SK-N-SH treated with all-trans-retinoic acid at 6 μM for 48 hours (cell line): Measurements from ENCODE around the gene NUP54.

Experiments
- TF ChIP-seq, protein P1 (sequence below): fragments of 250-450 bp; sonication (Bioruptor Pico); IDR thresholded peaks from 2 replicates; pipeline ENCODE4 v1.5.0; 2020; ENCODE audit warnings: mild to moderate bottlenecking, moderate library complexity

The NUP54 gene

DNA sequence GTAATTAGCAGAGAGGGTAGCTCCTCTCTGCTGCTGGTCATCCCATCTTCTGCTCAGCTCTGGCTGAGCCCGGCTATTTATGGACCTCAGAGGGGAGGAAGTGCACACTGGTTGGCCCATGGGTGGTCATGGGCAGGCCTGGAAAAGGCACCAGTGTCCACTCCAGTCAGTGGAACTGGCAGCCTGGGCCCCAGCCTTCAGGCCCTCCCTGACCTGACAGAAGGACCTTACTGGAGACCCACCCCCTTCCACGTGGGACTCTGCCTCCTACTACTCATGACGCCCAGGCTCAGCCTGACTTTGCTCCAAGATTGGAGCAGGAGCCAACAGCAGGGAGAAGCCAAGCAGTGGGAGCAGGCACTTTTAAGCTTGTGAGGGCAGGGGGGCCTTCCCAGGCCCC, 81.7 kb downstream of the NUP54 start (continued):
- TF ChIP-seq, protein P1, sequence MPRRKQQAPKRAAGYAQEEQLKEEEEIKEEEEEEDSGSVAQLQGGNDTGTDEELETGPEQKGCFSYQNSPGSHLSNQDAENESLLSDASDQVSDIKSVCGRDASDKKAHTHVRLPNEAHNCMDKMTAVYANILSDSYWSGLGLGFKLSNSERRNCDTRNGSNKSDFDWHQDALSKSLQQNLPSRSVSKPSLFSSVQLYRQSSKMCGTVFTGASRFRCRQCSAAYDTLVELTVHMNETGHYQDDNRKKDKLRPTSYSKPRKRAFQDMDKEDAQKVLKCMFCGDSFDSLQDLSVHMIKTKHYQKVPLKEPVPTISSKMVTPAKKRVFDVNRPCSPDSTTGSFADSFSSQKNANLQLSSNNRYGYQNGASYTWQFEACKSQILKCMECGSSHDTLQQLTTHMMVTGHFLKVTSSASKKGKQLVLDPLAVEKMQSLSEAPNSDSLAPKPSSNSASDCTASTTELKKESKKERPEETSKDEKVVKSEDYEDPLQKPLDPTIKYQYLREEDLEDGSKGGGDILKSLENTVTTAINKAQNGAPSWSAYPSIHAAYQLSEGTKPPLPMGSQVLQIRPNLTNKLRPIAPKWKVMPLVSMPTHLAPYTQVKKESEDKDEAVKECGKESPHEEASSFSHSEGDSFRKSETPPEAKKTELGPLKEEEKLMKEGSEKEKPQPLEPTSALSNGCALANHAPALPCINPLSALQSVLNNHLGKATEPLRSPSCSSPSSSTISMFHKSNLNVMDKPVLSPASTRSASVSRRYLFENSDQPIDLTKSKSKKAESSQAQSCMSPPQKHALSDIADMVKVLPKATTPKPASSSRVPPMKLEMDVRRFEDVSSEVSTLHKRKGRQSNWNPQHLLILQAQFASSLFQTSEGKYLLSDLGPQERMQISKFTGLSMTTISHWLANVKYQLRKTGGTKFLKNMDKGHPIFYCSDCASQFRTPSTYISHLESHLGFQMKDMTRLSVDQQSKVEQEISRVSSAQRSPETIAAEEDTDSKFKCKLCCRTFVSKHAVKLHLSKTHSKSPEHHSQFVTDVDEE (CRISPR knock-in tag) = no peak
- TF ChIP-seq, all 23 proteins: peak for 0
